ENCODE results near the gene NEAT1.

GRCh38 chr11:65394125-65394536, 28.5 kb upstream of the NEAT1 start:
- TF ChIP-seq POLR2A (IDR thresholded peaks at IDR 0.05) (no peak), CTCF (IDR thresholded peaks at IDR 0.05) (no peak)

All from thyroid gland (tissue), 4 donors.